ENCODE data around the gene RPS24.
A peak's percentile ranks its signal among the peaks of the same experiment; 100 is the strongest.

The RPS24 gene

GRCh38 chr10:78028438-78029268, 5.0 kb upstream of the RPS24 start:
- DNase-seq, result peak; percentile 10

GRCh38 chr10:78029269-78030226, 4.1 kb upstream of the RPS24 start, which contains the start of gene POLR3A:
POLR3A (minus strand) TSS chr10:78029515; CDS start chr10:78029407, 108 bp downstream.
- DNase-seq, result peak; percentile 91

GRCh38 chr10:78033387-78033636, 351 bp upstream of the RPS24 start:
- DNase-seq, result no peak

- DNase-seq, result no peak
Observed at GRCh38 chr10:78035025-78035424, 1.4 kb downstream of the RPS24 start.

- DNase-seq, result no peak
Observed at GRCh38 chr10:78035437-78035836, 1.8 kb downstream of the RPS24 start.

- no peak for DNase-seq
Observed at GRCh38 chr10:78035933-78036583, 2.4 kb downstream of the RPS24 start.

- no peak for DNase-seq
Observed at GRCh38 chr10:78038105-78038504, 4.4 kb downstream of the RPS24 start.

GRCh38 chr10:78038791-78039547, 5.3 kb downstream of the RPS24 start:
- DNase-seq, result no peak

GRCh38 chr10:78039743-78040142, 6.1 kb downstream of the RPS24 start:
- no peak for DNase-seq

- no peak for DNase-seq
Observed at GRCh38 chr10:78041170-78042057, 7.8 kb downstream of the RPS24 start.

GRCh38 chr10:78042058-78042751, 8.5 kb downstream of the RPS24 start:
- DNase-seq, result no peak

GRCh38 chr10:78042752-78043104, 9.1 kb downstream of the RPS24 start:
- DNase-seq, result no peak

GRCh38 chr10:78044179-78044578, 10.5 kb downstream of the RPS24 start:
- DNase-seq, result no peak

GRCh38 chr10:78044699-78045098, 11.0 kb downstream of the RPS24 start:
- no peak for DNase-seq

GRCh38 chr10:78045237-78045636, 11.6 kb downstream of the RPS24 start:
- no peak for DNase-seq

- no peak for DNase-seq
Observed at GRCh38 chr10:78045856-78046255, 12.2 kb downstream of the RPS24 start.

GRCh38 chr10:78046711-78047269, 13.1 kb downstream of the RPS24 start:
- DNase-seq, result no peak

GRCh38 chr10:78047314-78047891, 13.7 kb downstream of the RPS24 start:
- DNase-seq, result peak; percentile 79

- DNase-seq, result no peak
Observed at GRCh38 chr10:78049851-78050250, 16.2 kb downstream of the RPS24 start.

- no peak for DNase-seq
Observed at GRCh38 chr10:78053211-78053868, 19.7 kb downstream of the RPS24 start.

Measured in effector CD4-positive, alpha-beta T cell (primary cell).